T47D (cell line): ENCODE measurements around the gene TRIP10.

Experiments used
- DNase-seq, 2 experiments: peaks; one replicate each; pipeline versions ENCODE4 v3.0.0 to v3.0.0-alpha.2; 2011 to 2012; ENCODE audit warnings: low read depth in 1 of 2, low spot score in 1 of 2
- JUND ChIP-seq: IDR thresholded peaks from 2 replicates; pipeline ENCODE4 v1.6.1; 2012; ENCODE audit warnings: low read depth
- in situ Hi-C: cut with HindIII; loops from 2 replicates; pipeline ENCODE4 v1.10.0; 2016; ENCODE audit warnings: low sequenced_read_pairs, low pct_unique_long_range_greater_than_20kb

The TRIP10 gene

GRCh38 chr19:6724631-6725492 lies 14.6 kb upstream of the TRIP10 start:
- TF ChIP-seq JUND, result no peak
- no peak for DNase-seq
- in situ Hi-C loops, result no loop called here

- in situ Hi-C loops, result no loop called here
- no peak for DNase-seq
- TF ChIP-seq JUND, result no peak
Observed at GRCh38 chr19:6725513-6726231, 13.8 kb upstream of the TRIP10 start.

GRCh38 chr19:6728346-6728745 lies 11.1 kb upstream of the TRIP10 start:
- in situ Hi-C loops, result no loop called here
- DNase-seq, result no peak
- no peak for TF ChIP-seq JUND

GRCh38 chr19:6729573-6730152 lies 9.8 kb upstream of the TRIP10 start:
- no peak for DNase-seq
- in situ Hi-C loops, result no loop called here
- no peak for TF ChIP-seq JUND

GRCh38 chr19:6730153-6730804 lies 9.2 kb upstream of the TRIP10 start:
- peak; percentile 66 to 94 for DNase-seq
- no peak for TF ChIP-seq JUND
- in situ Hi-C loops, result no loop called here

- TF ChIP-seq JUND, result no peak
Observed at GRCh38 chr19:6730941-6731670, 8.4 kb upstream of the TRIP10 start.

GRCh38 chr19:6731822-6732221 lies 7.7 kb upstream of the TRIP10 start:
- in situ Hi-C loops, result no loop called here
- DNase-seq, result no peak
- TF ChIP-seq JUND, result no peak

More at GRCh38 chr19:6730941-6731670, 8.4 kb upstream of the TRIP10 start:
- in situ Hi-C loops, result no loop called here
- no peak for DNase-seq

- DNase-seq, result no peak
- no peak for TF ChIP-seq JUND
- in situ Hi-C loops, result no loop called here
Observed at GRCh38 chr19:6732803-6733337, 6.6 kb upstream of the TRIP10 start.

- DNase-seq, result no peak
- in situ Hi-C loops, result no loop called here
- TF ChIP-seq JUND, result no peak
Observed at GRCh38 chr19:6733338-6734095, 6.0 kb upstream of the TRIP10 start.

- TF ChIP-seq JUND, result no peak
- DNase-seq, result no peak
- in situ Hi-C loops, result no loop called here
Observed at GRCh38 chr19:6734096-6734696, 5.3 kb upstream of the TRIP10 start.

GRCh38 chr19:6735181-6735911 lies 4.1 kb upstream of the TRIP10 start:
- no peak for TF ChIP-seq JUND
- no peak for DNase-seq
- in situ Hi-C loops, result no loop called here
